Loucy (cell line): ENCODE measurements around the gene NAV2.

Source experiments
- CTCF ChIP-seq: fragments of 200-600 bp; sonication (generic); conservative IDR thresholded peaks from 2 replicates; pipeline ENCODE4 v1.5.1; 2014; ENCODE audit warnings: mild to moderate bottlenecking, antibody characterized with exemption, low read length
- EZH2phosphoT487 ChIP-seq: fragments of 200-600 bp; IDR thresholded peaks from 2 replicates; pipeline ENCODE4 v1.6.1; 2018; ENCODE audit warnings: antibody characterized with exemption, mild to moderate bottlenecking, moderate library complexity, borderline replicate concordance

DNA sequence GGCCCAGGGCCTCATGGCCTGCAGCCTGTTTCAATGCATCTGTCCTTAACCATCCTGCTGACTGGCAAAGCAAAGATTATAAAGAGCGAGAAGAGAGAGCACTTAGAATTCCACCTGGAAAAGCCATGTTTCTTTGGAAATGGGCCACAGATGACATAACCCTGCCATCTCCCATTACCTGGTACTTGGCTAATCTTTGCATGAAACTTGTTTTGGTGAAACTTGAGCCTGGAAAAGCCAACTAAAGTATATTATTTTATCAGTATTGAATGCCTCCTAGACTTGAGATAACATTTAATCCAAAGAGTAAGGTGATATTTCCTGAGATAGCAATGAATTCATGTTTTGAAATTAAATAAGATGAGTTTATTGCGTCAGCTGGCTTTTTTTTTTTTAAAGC, 72.6 kb downstream of the NAV2 start:
- TF ChIP-seq CTCF (no peak), EZH2phosphoT487 (no peak)
